ENCODE data around the gene TMEM63C.
A peak's percentile ranks its signal among the peaks of the same experiment; 100 is the strongest.

Gene TMEM63C

GRCh38 chr14:77306416-77306815 is 124.8 kb downstream of the TMEM63C start:
- DNase-seq (ENCODE audit: insufficient read length, low spot score) = no peak
- no peak for FAIRE-seq

DNA sequence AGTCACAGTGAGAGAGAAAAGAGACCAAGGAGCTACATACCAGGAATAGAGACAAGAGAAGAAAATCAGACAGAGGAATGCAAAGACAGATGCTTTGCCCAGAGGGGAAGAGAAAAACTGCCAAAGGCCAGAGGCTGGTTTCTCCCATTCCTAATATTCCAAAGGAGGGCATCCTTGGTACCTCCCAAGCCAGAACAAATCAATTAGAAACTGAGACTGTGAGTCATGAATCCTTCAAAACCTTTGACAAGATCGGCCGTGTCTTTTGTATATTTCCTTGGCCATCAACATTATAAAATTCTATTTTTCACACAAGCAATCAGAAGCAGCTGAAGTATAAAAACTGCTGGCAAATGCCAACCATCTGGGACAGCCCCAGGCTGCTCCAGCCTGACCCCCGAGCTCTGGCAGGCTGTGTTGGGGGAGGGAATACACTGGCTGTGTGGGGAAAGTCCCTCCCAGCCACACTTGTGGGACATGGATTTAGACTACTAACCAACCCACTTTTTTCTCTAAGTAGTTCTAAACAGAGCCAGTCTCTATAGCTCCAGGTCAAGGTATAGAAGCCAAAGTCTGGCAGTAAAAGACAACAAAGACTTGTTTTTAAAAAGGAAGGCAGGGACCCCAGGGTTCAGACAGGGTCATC is 125.4 kb downstream of the TMEM63C start:
- FAIRE-seq (peak; percentile 4), DNase-seq (ENCODE audit: insufficient read length, low spot score) (no peak)

Data from HTR-8/SVneo (cell line).